ENCODE data around the gene DCST2.

DNA sequence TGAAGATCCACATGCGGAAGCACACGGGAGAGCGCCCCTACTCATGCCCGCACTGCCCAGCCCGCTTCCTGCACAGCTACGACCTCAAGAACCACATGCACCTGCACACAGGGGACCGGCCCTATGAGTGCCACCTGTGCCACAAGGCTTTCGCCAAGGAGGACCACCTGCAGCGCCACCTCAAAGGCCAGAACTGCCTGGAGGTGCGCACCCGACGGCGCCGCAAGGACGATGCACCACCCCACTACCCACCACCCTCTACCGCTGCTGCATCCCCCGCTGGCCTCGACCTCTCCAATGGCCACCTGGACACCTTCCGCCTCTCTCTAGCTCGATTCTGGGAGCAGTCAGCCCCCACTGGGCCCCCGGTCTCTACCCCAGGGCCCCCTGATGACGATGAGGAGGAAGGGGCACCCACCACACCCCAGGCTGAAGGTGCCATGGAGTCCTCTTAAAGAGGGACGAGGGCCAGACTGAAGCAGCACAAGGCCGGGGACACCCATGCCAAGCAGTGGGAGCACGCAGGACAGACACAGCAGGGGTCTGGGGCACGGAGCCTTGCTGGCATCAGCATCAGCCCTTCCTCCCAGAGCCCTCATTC, 17.2 kb downstream of the DCST2 start:
- TF ChIP-seq, protein P1, sequence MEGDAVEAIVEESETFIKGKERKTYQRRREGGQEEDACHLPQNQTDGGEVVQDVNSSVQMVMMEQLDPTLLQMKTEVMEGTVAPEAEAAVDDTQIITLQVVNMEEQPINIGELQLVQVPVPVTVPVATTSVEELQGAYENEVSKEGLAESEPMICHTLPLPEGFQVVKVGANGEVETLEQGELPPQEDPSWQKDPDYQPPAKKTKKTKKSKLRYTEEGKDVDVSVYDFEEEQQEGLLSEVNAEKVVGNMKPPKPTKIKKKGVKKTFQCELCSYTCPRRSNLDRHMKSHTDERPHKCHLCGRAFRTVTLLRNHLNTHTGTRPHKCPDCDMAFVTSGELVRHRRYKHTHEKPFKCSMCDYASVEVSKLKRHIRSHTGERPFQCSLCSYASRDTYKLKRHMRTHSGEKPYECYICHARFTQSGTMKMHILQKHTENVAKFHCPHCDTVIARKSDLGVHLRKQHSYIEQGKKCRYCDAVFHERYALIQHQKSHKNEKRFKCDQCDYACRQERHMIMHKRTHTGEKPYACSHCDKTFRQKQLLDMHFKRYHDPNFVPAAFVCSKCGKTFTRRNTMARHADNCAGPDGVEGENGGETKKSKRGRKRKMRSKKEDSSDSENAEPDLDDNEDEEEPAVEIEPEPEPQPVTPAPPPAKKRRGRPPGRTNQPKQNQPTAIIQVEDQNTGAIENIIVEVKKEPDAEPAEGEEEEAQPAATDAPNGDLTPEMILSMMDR (IDR thresholded peaks at IDR 0.05; ENCODE audit: extremely low read depth in 1 of 2, insufficient read depth in 1 of 2, low read depth in 1 of 2, low read length in 2 of 2): no peak
- no peak for TF ChIP-seq JUN (IDR thresholded peaks at IDR 0.05; ENCODE audit: borderline replicate concordance, insufficient read depth, insufficient read length, low read depth)

Measured in endothelial cell of umbilical vein (primary cell).